GM21576 (cell line): ENCODE data around the gene LZIC.

Experiments
- ATAC-seq: cut with Tn5 transposase; IDR thresholded peaks from one replicate; pipeline ENCODE4 v1.9.1; 2021; ENCODE audit warnings: mild to moderate bottlenecking, moderate library complexity; ENCODE audit not compliant: unreplicated experiment

Gene LZIC

DNA sequence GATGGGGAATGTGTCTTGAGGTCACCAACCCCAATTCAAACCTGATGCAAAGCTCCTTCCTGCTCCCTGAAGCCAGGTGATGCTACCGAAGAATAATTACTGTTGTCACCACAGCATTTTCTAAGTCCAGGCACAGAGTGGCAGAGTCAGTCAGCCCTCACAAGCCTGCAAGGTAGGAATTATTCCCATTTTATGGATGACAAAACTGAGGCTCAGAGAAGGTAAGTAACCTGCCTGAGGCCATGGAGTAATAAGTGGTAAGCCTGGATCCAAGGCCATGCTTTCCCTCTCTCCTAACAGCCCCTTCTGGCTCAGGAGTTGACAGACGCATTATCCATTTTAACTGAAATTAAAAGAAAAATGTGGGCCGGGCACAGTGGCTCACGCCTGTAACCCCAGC is 56.1 kb downstream of the LZIC start:
- no peak for ATAC-seq

DNA sequence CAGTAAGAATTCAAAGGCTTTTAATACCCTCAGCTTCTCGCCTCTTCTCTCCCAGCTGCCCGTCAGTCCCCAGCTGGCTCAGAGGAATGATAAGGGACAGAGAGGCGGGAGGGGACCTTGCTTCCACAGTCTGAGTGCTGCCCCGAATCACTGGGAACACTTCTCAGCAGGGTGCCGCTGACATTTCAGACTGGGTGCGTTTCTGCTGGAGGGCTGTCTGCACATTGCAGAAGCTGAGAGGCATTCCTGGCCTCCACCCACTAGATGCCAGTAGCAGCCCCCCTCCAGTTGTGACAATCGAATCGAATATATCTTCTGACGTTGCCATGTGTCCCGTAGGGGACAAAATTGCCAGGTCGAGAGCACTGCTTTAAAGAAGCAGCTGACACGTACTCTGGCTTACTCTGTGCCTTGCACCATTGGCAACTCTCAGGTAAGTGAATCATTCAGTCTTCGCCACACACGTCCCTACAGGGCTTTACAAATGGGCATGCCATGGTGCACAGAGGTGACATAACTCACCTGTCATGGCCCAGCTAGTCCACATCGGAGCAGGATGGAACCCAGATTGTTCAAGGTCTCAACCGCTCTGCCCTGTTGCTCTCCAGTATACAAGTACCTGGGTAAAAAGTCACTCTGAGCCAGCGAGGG is 57.0 kb downstream of the LZIC start:
- no peak for ATAC-seq

DNA sequence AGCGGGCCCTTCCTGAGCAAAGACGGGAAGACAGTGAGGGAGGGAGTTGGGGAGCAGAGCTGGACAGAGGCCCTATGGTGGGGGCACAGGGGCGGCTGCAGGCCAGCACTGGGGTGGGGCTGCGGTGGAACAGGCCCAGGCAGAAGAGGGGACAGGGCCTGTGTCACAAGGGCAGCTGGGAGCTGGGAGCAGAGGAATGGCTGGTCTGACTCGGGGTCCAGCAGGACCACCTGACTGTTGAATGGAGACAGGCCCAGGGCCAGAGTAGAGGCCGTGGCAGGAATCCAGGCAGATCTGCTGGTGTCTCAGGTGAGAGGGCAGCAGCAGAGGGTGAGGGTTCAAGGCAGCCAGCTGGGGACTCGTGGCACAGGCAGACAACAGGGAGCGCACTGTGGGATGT is 58.4 kb downstream of the LZIC start:
- no peak for ATAC-seq

DNA sequence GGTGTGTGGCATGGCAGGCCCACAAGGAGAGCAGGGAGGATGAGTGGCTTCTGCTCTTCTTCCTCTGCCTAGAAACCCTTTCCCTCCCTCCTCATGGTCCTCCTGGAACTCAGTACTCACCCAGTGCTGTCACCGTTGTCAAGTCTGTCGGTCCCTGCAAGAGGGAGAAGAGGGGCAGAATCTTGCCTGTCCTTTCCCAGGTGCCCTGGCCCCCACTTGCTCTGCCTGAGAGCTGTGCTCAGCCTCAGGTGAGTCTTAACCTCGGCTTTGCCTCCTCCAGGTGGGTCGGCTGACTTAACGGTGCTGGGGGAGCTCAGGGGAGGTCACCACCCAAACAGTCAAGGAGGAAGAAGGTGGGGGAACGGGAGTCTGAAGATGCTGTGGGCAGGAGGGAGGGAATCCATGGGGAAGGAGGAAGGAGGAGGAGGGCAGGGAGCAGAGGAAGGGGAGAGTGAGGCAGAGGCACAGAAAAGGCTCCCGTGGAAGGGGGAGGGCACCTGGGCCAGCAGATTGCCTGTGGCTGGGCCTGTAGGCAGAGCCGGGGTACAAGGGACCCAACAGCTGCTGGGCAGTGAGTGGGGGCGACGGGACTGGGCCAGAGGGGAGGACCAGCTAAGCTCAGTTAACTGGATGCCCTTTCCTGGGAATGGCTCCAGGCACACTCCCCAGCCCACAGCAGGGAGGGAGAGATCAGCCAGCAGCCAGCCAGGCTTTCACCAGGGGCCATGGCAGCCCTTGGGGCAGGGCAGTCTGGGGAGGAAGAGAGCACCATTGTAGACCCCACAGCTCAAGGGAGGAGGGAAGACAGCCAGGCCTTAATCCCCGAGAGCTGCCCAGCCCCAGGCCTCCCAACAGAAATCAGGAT is 59.4 kb downstream of the LZIC start:
- no peak for ATAC-seq

DNA sequence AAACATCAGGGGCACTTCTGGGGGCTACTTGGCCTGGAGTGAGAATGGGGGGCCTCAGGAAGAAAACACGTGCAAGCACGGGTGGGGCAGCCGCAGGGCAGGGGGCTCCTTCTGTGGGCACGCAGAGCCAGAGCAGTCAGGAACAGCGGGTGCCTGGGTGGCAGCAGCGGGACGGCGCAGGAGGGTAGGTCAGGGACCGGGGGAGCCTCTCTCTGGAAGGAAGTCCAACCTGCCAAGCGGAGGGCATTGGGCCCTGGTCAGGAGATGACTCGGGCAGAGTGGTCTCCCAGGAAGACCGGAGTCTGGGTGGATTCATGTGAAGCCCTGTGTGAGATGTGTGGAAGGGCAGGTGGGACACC is 60.3 kb downstream of the LZIC start:
- ATAC-seq = no peak

DNA sequence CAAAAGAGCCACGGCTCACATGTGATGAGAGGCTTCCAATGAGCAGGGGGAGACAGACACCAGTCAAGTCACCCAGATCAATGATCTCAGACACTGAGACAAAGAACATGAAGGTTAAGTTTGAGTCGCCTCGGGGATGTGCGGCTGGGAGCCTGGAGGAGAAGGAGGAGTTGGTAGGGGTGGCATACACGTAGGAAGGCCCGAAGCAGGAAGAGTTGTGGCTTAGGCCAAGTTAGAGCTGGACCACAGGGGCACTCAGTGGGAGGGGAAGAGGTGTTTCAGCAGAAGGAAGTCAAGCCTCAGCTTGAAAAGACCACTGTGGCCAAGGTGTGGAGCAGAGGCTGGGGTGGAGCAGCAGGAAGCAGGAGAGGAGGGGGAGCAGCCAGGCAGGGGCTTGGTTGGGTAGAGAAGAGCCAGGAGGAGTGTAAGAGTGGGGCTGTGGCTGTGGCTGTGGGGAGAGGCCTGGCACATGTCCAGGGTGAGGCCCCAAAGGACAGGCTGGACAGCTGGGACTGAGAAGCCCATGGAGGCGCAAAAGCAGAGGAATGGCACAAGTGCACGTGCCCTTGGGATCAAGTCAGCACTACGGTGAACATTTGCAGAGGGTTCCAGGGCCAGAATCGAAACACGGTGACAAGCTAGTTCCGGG is 60.8 kb downstream of the LZIC start:
- no peak for ATAC-seq

DNA sequence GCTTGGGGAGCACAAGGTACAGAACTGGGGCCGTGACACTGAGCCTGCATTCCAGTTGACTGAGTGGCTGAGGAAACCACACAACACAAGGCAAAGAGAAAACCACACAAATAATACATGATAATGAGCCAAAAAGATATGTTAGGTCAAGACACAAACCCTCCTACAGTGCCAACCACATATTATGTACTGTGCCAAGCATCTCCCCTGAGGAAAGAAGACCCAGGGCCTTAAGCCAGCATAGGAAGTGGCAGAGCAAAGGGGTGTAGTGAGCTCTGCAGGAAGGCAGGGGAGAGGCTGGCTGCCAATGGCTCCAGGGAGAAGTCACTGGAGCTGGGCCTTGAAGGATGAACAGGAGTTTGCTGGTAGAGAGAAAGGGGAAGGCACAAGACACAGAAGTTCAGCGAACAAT is 61.3 kb downstream of the LZIC start:
- ATAC-seq = no peak
